Stimulated activated CD4-positive, alpha-beta T cell treated with anti-CD3 and anti-CD28 coated beads, Interleukin-15, amount 100 ng/mL, for 24 hours (primary cell): Measurements from ENCODE around the gene ENPP1.

Source experiments
- DNase-seq: peaks from one replicate; pipeline ENCODE4 v3.0.0-alpha.2; 2020

Gene ENPP1

DNA sequence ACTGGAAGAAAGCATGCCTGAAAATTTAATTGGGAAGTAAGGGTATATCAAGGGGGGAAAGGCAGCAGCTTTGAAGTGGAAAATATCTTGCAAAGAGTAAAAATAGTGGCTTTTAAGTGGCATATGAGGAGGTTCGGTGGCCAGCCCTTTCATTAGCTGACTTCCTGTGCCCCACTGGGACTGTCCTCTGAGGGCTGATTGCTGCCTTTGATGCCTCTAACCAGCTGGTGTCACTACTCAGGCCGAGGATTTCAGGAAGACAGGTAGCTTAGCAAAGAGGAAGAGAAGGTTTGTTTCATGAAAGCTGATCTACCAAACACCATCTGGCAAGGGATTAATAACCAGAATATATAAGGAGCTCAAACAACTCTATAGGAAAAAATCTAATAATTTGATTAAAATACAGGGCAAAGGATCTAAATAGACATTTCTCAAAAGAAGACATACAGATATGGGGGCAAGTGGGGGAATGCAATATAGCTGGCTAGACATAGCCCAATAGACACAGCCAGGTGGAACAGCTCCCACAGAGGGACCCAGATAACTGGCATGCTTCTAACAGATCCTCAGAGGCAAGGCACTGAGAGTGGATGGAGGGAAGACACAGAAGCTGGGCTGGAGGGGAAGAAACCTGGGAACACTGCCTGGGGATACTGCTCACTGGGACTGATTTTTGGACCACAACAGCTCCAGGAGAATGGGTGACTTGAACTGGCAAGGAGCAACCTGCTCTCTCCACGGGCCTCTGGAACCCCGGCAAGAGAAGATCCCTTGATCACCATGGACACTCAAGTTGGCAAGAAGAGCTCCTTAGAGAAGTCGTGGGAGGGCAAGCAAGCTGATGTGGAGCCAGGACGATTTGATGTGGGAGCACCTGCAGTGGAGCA is 110.2 kb downstream of the ENPP1 start:
- no peak for DNase-seq

DNA sequence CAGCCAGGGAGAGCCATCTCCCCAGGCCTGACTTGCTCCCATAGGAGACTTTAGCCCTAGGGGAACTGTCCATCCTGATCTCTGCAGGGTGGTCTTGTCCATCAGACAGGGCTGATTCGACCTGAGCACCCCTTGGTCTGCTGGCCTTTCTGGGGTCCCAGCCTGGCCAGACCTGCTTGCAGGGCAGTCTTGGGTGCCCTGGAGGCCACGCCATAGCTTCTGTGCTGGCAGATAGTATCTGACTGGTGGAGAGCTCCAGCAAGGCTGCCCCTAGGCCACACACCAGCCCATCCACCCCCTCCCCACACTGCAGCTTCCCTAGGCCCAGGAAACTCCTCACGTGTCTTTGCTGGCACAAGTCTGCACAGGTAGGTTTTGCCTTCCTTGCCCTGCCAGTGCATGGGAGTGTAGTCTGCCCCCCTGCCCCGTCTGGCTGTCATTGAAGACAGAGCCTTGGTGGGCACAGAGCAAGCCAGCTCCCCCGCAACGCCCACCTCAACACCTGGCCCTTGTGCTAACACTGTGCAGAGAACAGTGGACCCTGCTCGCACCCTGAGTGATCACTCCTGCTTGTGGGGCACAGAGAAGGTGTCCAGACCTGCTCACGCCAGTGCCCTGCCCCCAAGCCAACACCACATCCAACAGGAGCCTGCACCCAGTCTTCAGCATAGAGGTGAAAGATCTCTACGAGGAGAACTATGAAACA is 111.0 kb downstream of the ENPP1 start:
- no peak for DNase-seq

DNA sequence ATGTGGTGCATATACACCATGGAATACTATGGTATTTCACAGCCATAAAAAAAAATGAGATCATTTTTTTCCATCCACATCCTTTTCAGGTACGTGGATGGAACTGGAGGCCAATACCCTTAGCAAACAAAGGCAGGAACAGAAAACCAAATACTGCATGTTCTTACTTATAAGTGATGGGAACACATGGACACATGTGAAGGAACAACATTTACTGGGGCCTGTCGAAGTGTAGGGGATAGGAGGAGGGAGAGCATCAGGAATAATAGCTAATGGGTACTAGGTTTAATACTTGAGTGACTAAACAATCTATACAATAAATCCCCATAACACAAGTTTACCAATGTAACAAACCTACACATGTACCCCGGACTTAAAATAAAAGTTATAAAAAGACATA is 112.8 kb downstream of the ENPP1 start:
- DNase-seq, result no peak

DNA sequence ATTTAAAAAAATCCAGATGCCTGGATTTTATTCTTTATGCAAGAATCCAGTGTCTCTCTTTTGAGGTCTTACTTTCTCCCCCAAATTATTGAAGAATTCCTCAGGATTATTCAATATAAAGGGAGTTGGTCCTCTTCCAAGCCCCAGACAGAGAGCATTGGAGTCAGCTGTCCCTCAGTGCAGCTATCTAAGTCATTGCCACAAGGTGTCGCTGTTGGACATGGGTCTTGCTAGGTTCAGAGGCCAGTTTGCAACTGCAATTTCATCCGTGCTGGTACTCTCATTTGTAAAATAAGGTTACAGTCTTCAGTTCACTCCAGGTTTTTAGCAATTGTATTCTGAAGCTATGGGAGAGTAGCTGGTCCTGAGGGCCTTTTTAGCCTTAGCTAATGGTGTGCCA is 115.5 kb downstream of the ENPP1 start:
- peak; percentile 52 for DNase-seq

DNA sequence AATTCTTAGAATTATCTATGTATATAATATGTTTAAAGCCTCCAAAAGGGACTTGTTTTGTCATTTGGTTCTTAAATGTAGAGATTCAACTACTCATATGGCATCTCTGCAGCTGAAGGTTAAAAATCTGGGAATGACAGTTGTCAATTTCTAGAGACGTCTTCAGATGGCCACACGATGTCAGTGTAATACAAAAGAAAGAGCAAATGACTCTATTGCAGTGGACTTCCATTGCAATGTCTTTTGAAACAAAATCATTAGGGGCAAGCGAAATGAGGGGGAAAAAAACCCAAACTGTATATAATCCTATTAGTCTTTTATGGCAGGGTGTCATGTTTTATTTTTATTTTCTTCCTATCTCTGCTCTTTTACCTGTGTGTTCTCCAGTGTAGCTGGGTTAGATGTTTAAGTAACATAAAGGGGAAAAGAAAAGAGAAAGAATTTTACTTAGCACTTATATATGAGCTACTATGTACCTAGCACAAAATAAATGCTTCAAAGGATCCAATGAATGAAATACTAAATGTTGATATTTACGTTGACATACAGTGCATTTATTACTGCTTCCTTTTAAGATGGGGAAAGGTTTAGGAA is 117.2 kb downstream of the ENPP1 start:
- DNase-seq, result no peak

DNA sequence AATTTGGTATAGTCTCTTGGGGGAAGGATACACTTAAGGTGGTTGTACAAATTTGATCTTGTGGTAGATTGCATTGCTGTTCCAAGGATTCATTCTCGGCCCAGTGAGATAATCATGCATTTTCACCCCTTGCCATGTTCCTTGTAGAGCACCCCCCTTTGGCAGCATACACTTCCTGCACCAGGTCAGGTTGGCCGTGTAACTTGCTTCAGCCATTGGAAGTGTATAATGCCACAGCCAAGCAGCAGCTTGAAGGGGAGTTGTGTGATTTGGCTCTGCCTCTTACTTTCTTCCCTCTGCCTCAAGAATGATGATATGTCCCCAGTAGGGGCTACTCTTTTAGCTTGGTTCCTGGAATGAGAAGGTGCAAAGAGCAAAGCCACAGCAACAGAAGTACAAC is 121.4 kb downstream of the ENPP1 start:
- no peak for DNase-seq

DNA sequence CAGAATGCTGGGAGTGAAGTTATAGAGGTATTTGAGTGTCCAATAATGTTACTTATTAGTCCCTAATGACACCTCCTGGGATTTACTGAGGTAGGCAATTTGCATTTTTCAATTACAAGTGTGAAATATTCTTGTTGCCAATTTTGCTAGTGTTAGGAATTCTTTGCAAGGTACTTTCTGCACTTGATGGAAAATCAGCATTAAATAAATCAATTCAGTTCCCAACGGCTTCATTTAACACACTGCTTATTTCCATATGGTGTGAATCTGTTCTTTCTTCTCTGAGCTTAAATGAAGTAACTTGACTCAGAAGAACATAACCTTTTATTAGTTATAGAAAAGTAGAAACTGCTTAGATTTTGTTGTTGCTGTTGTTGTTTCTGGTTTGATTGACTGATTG is 122.2 kb downstream of the ENPP1 start:
- no peak for DNase-seq

DNA sequence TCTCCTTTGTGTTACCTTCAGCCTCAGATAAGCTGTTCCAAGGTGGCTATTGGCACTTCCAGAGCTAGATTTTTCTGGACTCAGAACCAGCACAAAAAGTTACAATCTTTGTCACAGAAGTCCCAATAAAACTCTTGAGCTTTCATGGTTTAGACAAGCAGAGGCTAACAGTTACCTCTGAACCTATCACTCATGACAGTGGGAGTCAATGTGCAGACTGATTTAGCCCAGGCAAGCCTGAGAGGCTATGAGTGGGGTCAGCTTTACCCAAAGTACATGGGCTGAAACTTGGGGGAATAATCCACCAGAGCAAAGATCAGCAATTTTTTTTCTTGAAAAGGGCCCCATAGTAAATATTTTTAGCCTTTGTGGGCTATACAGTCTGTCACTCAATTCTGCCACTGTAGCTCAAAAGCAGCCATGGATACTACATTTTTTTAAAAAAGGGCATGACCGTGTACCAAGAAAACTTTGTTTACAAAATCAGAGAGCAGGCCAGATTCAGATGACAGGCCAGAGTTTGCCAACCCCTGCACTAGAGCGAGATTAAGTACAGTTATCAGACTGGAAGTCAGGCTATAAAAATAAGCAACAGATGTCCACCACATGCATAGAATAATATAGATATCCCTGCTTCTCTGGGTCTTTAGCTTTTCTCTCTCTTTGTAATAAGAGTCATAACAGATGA is 123.4 kb downstream of the ENPP1 start:
- DNase-seq, result no peak

DNA sequence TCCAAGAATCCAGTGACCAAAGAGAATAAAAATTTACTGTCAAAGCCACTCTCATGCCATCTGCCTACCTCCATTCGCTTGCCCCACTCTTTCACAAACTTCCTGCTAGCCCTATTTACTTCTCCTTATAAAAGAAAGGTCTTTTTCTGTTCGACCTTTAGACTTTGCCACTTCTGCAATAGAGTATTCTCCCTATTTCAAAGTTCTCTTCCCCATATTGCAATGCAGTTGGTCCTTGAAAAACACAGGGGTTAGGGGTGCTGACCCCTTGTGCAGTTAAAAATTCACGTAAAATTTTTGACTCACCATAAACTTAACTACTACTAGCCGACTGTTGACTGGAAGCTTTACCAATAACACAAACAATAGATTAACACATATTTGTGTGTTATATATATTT is 128.3 kb downstream of the ENPP1 start:
- DNase-seq, result no peak

DNA sequence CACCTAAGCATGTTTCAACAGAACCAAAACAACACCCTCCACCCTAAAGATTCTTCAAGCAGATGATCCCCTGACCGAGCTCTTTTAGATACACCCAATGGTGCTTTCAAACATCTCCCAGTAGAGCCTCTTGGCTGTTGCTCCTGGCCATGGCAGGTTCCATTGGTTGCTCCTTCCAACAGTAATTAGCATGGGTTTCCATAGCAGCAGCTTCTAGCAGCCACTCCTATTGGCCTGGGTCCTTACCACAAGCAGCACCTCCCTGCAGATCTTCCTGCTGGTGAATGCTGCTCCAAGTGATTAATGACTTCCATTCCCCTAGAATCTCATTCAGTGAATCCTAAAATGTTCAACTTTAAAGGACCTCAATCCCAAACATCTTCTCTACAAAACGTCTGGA is 129.4 kb downstream of the ENPP1 start:
- no peak for DNase-seq

DNA sequence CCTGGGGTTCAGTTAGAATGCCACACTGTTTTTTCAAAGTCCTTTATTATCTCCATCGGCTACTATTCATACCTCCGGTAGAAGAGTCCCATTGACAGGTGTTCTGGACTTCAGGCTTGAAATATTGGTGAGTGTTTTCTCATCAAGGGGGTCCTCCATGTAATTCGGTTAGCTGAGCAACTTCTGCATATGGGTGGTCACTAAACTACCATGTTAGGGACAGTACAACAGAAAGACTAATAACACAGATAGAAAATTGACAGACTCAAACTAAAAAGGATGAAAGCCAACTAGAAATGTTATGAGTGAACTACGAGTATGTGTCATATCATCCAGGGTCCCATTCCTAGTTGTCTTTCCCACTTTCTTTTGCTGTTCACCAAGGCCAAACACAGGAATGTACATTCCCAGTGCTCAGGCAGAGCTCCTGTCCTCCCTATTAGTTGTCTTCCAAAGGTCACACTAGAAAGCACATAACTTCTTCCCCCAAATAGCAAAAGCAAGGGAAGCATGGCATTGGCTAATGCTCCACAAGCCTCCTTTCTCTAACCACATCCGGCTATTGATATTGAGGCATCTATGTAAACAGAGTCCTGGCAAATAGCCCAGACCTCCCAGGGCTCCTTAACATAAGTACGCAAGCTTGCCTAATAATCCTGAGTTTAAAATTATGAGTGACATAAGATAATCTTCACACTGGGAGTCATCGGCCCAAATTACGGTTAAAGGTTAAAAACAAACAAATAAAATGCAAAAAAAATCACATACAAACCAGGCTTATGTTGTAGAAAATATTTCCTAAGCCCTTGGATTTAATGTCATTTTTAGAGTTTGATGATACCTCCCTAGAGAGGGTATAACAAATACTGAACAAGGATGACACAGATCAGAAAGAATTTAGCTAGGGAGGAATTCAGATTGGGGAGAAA is 130.1 kb downstream of the ENPP1 start:
- DNase-seq, result no peak
